Kidney (tissue), 14 donors: Measurements from ENCODE around the gene GOLT1B. TPM values are rescaled to one million over a fixed set of nuclear protein-coding genes. Genes with fewer than 3 reads are reported as not detected.
"Not testable (repeated sequence)": the region's sequence is repeated elsewhere in the genome, so short reads cannot be mapped to it uniquely, and the experiment has no call there.

Experiments
- DNase-seq, 5 donors: peaks; one replicate each; pipeline ENCODE4 v3.0.0-alpha.2; 2013 to 2020
- FAIRE-seq: peaks from 2 replicates; lab custom pipeline; 2012; peaks lifted over from hg19 to GRCh38; lab: Jason Lieb, UNC
- H3K27ac ChIP-seq, 2 donors: one replicate each; pipeline ENCODE4 v1.7.0; 2013; ENCODE audit warnings: low read depth in 2 of 2, low read length in 2 of 2, inconsistent platforms in 1 of 2
- H3K27me3 ChIP-seq: one replicate; pipeline ENCODE4 v1.7.1; 2013; ENCODE audit warnings: low read length, inconsistent platforms; ENCODE audit not compliant: control insufficient read depth, insufficient read depth
- H3K36me3 ChIP-seq, 3 donors: one replicate each; pipeline versions ENCODE4 v1.7.0 to v1.7.1; 2013; ENCODE audit warnings: low read length in 3 of 3, control low read depth in 1 of 3, inconsistent platforms in 1 of 3; ENCODE audit not compliant: insufficient read depth in 3 of 3, control insufficient read depth in 2 of 3
- H3K4me1 ChIP-seq, 3 donors: one replicate each; pipeline versions ENCODE4 v1.7.0 to v1.7.1; 2013; ENCODE audit warnings: low read length in 3 of 3, inconsistent platforms in 1 of 3, low read depth in 1 of 3; ENCODE audit not compliant: control insufficient read depth in 2 of 3, insufficient read depth in 2 of 3
- H3K4me3 ChIP-seq, 3 donors: one replicate each; pipeline versions ENCODE4 v1.7.0 to v1.8.1; 2013; ENCODE audit warnings: low read length in 3 of 3, control low read depth in 1 of 3, inconsistent platforms in 1 of 3
- H3K9ac ChIP-seq, 3 donors: one replicate each; pipeline versions ENCODE4 v1.7.0 to v1.7.1; 2013; ENCODE audit warnings: low read length in 3 of 3, control low read depth in 1 of 3, inconsistent platforms in 1 of 3
- H3K9me3 ChIP-seq, 3 donors: one replicate each; pipeline versions ENCODE4 v1.7.0 to v1.7.1; 2013; ENCODE audit warnings: low read length in 3 of 3, control low read depth in 1 of 3, inconsistent platforms in 1 of 3; ENCODE audit not compliant: control insufficient read depth in 2 of 3, insufficient read depth in 1 of 3
- CTCF ChIP-seq: IDR thresholded peaks from 3 replicates; pipeline ENCODE4 v1.5.1; 2012; ENCODE audit warnings: mild to moderate bottlenecking, moderate library complexity, borderline replicate concordance; ENCODE audit not compliant: insufficient read depth; ENCODE audit errors: extremely low read depth
- intact Hi-C: fragments of 100-400 bp; cut with DNase I; formaldehyde crosslinking; loops from one replicate; pipeline ENCODE4 v1.11.1; 2022
- polyA plus RNA-seq: library from polyadenylated mRNA; stranded (reverse); fragments of 350-450 nt; fragmentation: Illumina TruSeq; extraction: RNeasy Lipid Tissue Mini Kit (QIAGEN cat#74804); gene quantifications from one replicate; pipeline ENCODE4 v1.2.3, GENCODE V29; 2014; ENCODE audit warnings: low read depth, low replicate concordance; ENCODE audit not compliant: insufficient read depth
- total RNA-seq: library from RNA; stranded (reverse); fragmentation: NEBNext Ultra II Directional; extraction: Animal tissue kit (Norgen Biotek cat#: 25700); gene quantifications from one replicate; pipeline ENCODE4 v1.2.1, GENCODE V29; 2021
- donor health status: control.
- donor health status: control.
- donor health status: control.
- donor health status: control.
- donor health status: control.
- donor health status: DM: yes; HTN: yes; CAD: no.
- donor health status: Normal renal cell carcinoma (clear cell type).

The GOLT1B gene
- total and polyA plus RNA-seq, 2 donors from 2014 or later: 15.7 to 28.9 TPM

- no peak overlapping the region for H3K4me3 ChIP-seq
- intact Hi-C loops: no loop called here
These were observed 45.3 kb upstream of the GOLT1B start for GRCh38 chr12:21456291-21456780.

GRCh38 chr12:21459474-21459873 is 42.1 kb upstream of the GOLT1B start:
- FAIRE-seq (no peak), DNase-seq (no peak)
- Histone ChIP-seq H3K27me3 (no peaks in the 10 kb centered on the region), H3K9ac (no peak overlapping the region), H3K9me3 (no peaks in the 10 kb centered on the region), H3K4me3 (no peak overlapping the region), H3K36me3 (peaks cover 2 to 36% (median 15%) of the 10 kb centered on the region in 3 donors), H3K4me1 (no peaks in the 10 kb centered on the region), H3K27ac (no peak overlapping the region)
- intact Hi-C loops: no loop called here
- TF ChIP-seq CTCF: no peak

More at GRCh38 chr12:21456291-21456780, 45.3 kb upstream of the GOLT1B start:
- no peak for FAIRE-seq
- H3K27me3 ChIP-seq: no peaks in the 10 kb centered on the region
- no peak overlapping the region for H3K27ac ChIP-seq
- peaks cover 2 to 35% (median 12%) of the 10 kb centered on the region in 3 donors for H3K36me3 ChIP-seq
- no peak for TF ChIP-seq CTCF
- no peak overlapping the region for H3K9ac ChIP-seq
- no peaks in the 10 kb centered on the region for H3K4me1 ChIP-seq
- no peaks in the 10 kb centered on the region for H3K9me3 ChIP-seq
- DNase-seq: no peak

GRCh38 chr12:21467334-21467733 is 34.3 kb upstream of the GOLT1B start:
- H3K4me1 ChIP-seq, H3K9me3 ChIP-seq, FAIRE-seq, H3K27ac ChIP-seq, H3K27me3 ChIP-seq, intact Hi-C loops, H3K4me3 ChIP-seq, DNase-seq, H3K9ac ChIP-seq: not testable (repeated sequence)
- peaks cover 2 to 10% (median 9%) of the 10 kb centered on the region in 3 donors for H3K36me3 ChIP-seq

- no peak for TF ChIP-seq CTCF
- H3K9me3 ChIP-seq: no peaks in the 10 kb centered on the region
- DNase-seq (no peak), FAIRE-seq (no peak)
- H3K9ac ChIP-seq: no peak overlapping the region
- no peaks in the 10 kb centered on the region for H3K4me1 ChIP-seq
- no peak overlapping the region for H3K4me3 ChIP-seq
- no peaks in the 10 kb centered on the region for H3K27me3 ChIP-seq
- intact Hi-C loops: no loop called here
- no peak overlapping the region for H3K27ac ChIP-seq
- H3K36me3 ChIP-seq: peaks cover 5 to 15% (median 12%) of the 10 kb centered on the region in 3 donors
These were observed 30.3 kb upstream of the GOLT1B start for GRCh38 chr12:21471294-21471693.
